Amniotic epithelial cell (primary cell): ENCODE results near the gene CEP164.
"Not testable (repeated sequence)": the region's sequence is repeated elsewhere in the genome, so short reads cannot be mapped to it uniquely, and the experiment has no call there.

Experiments used
- DNase-seq: peaks from one replicate; pipeline ENCODE4 v3.0.0-alpha.2; 2010; ENCODE audit warnings: low read depth

The CEP164 gene

GRCh38 chr11:117442049-117442868, 114.6 kb downstream of the CEP164 start:
- DNase-seq = no peak

- no peak for DNase-seq
These were observed 115.2 kb downstream of the CEP164 start for GRCh38 chr11:117442869-117443239.

- DNase-seq = no peak
These were observed 115.9 kb downstream of the CEP164 start for GRCh38 chr11:117443266-117444186.

- no peak for DNase-seq
These were observed 116.6 kb downstream of the CEP164 start for GRCh38 chr11:117444256-117444655.

- DNase-seq = no peak
These were observed 117.3 kb downstream of the CEP164 start for GRCh38 chr11:117444711-117445658.

GRCh38 chr11:117449111-117449693, 121.5 kb downstream of the CEP164 start:
- DNase-seq = peak; percentile 12

GRCh38 chr11:117453886-117454563, 126.4 kb downstream of the CEP164 start:
- no peak for DNase-seq

- no peak for DNase-seq
These were observed 126.9 kb downstream of the CEP164 start for GRCh38 chr11:117454564-117454917.

GRCh38 chr11:117456027-117456720, 128.5 kb downstream of the CEP164 start:
- DNase-seq = no peak

- not testable (repeated sequence) for DNase-seq
These were observed 129.0 kb downstream of the CEP164 start for GRCh38 chr11:117456721-117457029.

- DNase-seq = no peak
These were observed 129.6 kb downstream of the CEP164 start for GRCh38 chr11:117457031-117457785.

- DNase-seq = no peak
These were observed 130.2 kb downstream of the CEP164 start for GRCh38 chr11:117457835-117458234.

- peak; percentile 3 for DNase-seq
These were observed 130.8 kb downstream of the CEP164 start for GRCh38 chr11:117458275-117459122.

- DNase-seq = no peak
These were observed 131.7 kb downstream of the CEP164 start for GRCh38 chr11:117459123-117459978.

- no peak for DNase-seq
These were observed 132.3 kb downstream of the CEP164 start for GRCh38 chr11:117459979-117460300.

GRCh38 chr11:117461396-117462182, 133.9 kb downstream of the CEP164 start:
- DNase-seq = no peak

- DNase-seq = no peak
These were observed 134.7 kb downstream of the CEP164 start for GRCh38 chr11:117462183-117462863.
